ENCODE results near the gene RASL11A.
A peak's percentile ranks its signal among the peaks of the same experiment; 100 is the strongest.

RASL11A gene

DNA sequence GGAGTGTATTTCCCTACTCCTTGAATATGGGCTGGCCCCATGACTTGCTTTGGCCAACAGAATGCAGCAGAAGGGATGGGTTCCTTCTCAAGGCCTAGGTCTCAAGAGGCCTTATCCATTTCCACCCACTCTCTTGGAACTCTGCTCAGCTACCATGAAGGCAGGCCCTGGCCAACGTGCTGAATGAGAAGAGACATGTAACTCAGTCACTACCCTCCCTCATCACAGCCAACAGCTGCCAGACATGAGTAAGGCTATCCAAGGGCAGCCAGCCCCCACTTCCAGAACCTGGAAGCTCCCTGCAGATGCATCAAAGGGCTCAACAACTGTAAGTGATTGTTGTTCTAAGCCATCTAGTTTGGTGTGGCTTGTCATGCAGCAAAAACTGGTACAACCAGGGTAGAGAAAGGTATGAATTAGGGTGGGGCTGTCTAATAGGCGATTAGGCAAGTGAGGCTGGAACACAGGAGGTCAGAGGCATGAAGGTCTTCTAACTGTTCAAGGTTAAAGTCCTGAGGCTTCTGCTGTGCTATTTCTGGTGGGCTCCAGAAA, 1.4 kb upstream of the RASL11A start:
- no peak for DNase-seq

DNA sequence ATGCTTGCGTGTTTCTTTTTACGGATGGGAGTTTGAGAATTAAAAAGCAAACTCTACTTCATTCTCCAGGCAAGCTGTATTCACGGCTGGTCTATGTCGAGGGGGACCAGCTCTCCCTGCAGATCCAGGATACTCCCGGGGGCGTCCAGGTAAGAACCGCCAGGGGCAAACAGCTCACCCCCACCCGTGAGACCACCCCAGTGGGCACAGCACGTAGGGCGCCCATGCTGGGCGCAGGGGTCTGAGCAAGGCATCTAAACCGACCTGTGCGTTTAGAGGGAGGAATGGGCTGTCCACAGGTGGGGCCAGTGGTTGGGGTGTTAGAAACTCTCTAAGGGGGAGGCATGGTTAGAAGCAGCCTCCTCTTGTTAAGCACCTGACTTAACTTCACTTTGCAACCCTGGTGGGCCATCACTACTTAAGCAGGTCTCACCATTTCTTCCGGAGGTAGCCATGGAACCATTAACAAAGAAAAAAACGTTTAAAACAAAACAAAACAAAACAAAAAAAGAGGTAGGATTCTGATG, 1.0 kb downstream of the RASL11A start:
- no peak for DNase-seq

DNA sequence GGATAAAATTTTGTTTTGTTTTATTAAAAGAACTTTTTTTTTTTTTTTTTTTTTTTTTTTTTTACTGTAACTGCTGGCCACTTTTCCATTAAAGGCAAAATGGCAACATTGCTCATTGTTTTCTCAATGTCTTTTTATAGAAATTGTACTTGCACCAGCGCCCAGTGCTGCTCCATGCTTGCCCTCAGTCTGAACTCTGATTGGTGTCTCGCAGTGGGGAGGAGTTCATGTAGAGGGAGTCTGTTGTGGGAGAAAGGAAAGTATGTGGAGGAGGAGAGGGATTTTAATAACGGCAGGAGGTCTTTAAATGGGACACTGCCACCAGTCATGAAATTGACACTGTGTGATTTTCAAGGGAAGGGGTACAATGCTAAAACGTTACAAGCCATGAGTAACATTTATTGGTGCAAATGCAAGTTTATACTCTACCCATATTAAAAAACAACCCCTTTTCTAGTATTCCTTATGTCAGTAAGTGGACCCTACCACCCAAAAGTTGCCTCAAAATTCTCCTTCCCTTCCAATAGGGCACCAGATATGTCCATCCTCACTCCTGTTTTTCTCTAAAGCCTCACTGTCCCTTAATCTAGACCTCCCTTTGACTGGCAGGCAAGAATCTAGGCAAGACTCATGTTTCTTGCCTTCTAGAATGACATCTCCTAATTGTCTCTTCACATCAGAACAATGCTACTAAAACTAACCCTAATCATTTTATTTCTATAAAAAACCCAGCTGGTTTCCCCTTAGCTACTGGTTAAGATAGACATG, 3.2 kb downstream of the RASL11A start:
- no peak for DNase-seq

DNA sequence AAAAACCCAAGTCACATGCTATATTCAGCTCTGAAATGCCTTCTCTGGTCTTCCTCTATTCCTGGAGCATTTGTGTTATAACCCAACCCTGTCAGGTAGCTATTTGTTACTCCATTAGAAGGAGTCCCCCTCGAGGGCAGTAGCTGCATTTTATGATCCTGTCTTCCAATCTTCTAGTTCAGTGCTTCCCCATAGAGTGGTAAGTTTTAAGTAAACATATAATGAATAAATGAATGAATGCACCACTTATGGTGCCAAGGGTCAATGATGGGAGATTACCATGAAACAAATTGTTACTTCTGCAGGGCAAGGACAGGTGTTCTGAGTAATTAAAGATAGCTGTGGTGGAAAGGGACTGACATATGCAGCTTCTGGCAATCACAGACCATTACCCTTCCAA, 4.0 kb downstream of the RASL11A start:
- DNase-seq, result no peak

DNA sequence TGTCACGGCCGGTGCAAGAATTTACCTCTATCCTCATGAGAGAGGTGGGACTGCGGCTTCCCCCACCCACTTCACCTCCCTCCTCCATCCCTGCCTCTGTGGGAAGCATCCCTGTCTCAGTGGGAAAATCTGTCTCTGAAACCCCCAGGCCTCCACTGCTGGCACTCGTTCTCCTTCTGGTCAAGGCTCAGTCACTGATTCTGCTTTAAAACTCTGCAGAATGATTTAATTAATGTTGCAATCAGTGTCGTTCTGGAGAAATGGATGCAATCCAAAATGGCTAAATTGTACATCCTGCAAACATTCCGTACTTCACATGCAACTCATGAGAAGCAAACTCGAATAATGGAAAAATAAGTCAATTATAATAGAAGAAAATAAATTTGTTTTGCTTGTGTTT, 5.6 kb downstream of the RASL11A start:
- no peak for DNase-seq

DNA sequence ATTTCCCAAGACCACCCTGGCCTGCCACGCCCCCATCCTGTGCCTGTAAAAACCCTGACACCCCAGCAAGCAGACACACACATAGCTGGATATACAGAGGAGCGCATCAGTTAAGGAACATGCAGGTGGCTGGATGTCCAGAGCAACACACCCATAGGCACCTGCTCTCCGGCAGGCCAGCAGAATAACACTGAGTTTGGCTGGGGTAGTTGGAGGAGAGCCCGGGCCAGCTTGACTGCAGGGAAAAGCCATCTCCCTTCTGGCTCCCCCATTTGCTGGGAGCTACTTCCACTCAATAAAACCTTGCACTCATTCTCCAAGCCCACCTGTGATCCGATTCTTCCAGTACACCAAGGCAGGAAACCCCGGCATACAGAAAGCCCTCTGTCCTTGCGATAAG, 8.9 kb downstream of the RASL11A start:
- DNase-seq, result no peak

DNA sequence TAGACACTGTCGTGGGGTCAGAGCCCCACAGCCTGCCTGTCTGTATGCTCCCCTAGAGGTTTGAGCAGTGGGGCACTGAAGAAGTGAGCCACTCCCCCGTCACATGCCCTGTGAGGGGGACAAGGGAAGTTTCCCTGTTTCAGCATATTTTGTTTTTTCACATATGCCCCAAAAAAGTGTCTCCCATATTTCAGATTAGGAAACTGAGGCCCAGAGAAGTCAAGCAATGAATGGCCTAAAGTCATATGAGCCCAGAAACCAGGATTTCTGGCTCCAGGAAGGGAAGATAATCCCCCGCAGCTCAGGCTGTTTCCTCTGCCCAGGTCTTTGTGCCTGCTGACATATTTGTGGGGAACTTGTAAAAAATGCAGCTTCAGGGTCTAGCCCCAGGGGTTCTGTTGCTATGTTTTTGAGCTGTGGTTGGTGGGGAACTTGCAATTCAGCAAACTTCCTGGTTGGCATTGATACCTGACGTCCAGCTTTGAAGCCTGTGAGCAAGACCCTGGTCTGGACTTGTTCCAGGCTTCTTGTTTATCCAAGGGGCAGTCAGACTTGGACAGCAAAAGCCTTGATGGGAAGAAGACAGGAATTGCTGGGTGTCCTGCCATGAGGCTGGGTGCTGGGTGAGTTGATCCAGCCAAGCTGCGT, 9.5 kb downstream of the RASL11A start:
- no peak for DNase-seq

DNA sequence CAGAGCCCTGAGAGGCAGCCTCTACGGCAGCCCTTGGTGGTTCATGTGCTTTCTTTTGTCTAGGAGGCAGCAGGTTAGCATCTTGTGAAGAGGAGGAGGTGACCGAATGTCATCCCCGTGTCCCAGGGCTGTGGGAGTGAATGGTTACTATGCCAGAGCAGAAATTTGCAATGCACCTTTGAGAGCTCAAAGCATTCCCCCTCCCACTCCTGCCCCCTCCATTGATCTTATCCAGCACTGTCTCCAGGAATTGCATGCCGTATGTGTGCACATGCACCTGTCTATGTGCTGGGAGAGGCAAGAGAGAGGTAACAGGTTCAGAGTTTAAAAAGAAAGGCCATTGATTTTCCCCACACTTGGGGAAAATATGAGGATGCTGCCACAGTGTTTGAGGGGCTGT, 10.2 kb downstream of the RASL11A start:
- DNase-seq, result no peak

DNA sequence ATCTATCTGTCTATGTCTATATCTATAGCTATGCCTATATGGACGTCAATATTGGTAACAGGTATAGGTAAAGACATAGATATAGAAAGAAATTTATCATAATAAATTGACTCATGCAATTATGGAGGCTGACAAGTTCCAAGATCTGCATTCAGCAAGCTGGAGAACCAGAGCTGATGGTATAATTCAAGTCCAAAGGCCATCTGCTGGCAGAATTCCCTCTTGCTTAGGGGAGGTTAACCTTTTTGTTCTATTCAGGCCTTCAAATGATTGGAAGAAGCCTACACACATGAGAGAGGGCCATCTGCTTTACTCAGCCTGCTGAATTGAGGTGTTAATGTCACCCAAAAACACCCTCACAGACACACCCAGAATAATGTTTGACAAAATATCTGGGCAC, 10.8 kb downstream of the RASL11A start:
- DNase-seq, result peak; percentile 24

DNA sequence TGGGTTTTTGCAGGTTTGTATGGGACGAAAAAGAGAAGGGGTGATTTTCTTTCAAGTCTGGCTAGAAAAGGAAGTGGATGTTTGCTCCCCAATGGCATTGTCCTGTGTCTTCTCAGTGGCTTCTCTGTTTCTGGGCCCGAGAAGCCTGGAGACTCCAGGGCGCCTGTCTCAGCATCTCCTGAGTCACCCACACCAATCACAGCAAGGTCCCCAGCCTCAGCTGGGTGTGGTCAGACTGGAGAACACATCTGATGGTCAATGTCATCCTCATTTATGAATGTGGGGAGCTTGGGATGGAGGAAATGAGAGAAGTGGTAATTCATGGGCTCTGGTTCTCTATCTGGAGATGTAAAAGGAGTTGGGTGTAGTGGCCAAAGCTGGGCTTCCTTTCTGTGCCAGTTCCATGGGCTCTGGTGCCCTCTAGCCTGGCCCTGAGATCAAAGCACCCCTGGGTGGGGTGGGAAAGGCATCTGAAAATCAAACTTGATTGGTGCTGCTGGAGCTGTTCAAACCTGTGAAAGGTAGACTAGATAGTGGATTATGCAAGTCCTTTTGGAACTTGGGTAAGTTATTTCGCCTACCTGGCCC, 13.4 kb downstream of the RASL11A start:
- peak; percentile 18 for DNase-seq

DNA sequence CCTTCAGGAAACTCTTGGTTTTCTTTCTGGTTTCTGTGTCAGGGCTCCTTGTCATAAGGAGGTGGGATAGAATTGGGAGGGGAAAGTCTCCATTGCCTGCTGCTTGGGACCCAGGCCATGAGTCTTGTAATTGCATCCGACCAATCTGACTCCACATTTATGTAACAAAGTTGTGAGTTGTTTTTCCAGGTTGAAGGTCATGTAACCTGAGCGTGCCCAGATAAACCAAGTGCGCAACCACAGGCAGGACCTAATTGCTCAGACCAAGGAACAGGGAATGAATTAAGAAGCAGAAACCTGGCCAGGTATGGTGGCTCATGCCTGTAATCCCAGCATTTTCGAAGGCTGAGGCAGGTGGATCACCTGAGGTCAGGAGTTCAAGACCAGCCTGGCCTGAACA, 17.8 kb downstream of the RASL11A start:
- DNase-seq, result no peak

DNA sequence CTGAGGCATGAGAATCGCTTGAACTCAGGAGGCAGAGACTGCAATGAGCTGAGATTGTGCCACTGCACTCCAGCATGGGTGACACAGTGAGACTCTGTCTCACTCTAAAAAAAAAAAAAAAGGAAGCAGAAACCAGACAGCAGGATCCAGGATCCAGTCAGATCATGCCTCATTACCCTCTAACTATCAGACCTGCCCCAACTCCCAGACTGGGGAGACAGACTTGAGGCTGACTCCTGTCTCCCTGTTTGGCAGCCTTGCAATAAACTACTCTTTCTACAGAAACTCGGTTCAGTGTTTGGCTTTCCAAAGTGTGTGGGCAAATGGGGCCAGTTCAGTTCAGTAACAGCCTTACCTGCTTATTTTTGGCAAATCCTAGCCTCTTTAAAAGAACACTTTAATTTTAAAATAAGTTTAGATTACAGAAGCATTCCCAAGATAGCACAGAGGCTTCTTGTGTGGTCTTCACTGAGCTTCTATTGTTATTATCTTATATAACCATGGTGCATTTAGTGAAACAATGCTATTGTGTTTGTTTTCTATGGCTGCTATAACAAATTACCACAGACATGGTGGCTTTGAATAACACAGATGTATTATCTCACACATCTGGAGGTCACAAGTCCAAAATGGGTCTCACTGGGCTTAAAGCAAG, 18.5 kb downstream of the RASL11A start:
- no peak for DNase-seq

DNA sequence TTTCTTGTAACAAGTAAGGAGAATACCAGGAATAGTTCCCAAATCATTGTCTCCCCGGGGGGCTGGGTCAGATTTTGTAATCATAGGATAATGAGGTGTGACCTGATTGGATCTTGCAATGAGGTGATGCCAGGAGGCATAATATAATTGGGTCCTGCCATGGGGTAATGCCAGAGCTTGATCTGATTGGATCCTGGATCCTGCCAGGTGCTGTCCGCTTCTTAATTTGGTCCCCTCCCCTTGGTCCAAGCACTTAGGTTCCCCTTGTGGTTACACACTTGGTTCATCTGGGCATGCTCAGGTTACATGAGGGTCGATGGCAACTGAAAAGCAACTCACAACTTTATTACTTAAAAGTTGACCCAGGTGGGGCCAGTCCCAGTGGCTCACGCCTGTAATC, 20.1 kb downstream of the RASL11A start:
- no peak for DNase-seq

DNA sequence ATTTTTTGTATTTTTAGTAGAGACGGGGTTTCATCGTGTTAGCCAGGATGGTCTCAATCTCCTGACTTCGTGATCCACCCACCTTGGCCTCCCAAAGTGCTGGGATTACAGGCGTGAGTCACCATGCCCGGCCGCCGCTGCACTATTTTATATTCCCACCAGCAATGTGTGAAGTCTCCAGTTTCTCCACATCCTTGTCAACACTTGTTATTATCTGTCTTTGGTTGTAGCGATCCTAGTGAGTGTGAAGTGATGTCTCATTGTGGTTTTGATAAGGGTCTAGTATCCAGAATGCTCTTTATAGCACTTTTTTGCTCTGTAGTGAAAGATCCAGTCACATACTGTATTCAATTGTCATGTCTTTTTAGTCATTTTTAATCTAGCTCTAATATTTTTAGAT, 21.3 kb downstream of the RASL11A start:
- DNase-seq, result peak; percentile 32

DNA sequence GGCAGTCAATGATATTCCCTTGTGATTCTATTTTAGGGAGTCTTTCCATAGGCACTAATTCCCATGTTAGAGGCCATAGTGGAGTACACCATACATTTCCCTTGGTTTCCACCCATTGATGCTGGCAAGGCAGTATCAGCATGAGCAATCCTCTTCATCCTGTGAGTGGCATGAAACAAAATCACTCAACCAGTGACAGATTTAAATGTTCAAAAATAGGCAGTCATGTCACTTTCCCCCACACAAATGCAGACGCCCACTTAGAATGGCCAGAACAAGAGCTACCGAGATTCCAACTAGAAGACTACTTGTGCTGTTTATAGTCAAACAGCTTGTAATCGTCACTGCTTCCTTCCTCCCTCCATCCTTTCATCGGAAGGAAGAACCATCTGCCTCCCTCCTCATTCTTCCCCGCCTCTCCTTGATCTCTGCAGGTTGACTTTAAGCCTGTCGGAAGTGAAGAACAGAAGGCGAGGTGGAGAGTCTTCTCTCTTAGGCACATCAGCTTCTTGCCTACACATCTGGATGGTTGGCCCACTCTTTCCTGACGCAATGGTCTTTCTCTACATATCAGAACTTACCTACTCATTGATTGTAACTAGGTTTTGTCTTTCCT, 22.6 kb downstream of the RASL11A start:
- no peak for DNase-seq

DNA sequence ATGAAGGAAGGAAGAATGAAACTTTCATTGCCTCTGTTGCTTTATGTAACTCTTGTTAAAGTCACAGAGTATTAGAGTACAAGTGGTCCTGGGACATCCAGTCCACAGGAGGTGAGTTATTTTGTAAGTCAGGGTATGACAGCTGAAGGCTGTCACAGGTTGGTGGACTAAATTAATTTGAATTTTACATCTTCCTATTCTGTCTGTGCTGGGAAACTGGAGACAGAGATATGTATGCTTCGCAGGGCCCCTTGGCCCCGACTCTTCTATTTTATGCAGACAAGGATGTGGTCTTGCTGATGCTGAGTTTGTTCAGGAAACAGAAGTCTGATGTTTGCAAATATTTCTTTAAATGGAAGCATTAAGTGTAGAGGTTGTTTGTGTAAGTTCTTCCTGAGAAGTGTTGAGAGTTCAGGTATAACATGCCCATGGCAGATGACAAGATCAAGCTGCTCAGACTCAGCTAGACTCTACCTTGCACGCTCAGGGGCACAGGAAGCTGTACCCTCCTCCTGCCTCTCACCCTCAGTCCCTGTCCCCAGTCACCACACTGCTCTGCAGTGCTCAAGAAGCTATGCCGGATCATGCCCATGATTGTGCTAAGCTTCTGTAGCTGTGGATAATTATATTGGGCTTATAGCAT, 23.4 kb downstream of the RASL11A start:
- no peak for DNase-seq

DNA sequence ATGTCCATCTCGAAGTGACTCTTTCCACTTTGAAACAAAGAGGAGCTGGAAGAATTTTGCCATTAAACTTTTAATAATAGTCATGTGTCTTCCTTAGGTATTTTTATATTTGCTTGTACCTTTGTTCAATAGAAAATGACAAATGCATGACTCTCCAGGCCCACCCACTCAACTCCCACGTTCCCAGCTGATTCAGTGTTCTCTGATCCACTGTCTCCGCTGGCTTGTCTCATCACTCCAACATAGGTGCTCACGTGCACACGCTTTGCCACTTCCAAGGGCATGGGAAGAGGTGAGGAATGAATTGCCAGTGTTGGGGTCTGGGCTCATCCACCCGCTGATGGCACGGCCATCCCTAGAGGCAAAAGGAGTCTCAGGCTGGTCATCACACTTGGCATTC, 24.5 kb downstream of the RASL11A start:
- DNase-seq, result no peak

DNA sequence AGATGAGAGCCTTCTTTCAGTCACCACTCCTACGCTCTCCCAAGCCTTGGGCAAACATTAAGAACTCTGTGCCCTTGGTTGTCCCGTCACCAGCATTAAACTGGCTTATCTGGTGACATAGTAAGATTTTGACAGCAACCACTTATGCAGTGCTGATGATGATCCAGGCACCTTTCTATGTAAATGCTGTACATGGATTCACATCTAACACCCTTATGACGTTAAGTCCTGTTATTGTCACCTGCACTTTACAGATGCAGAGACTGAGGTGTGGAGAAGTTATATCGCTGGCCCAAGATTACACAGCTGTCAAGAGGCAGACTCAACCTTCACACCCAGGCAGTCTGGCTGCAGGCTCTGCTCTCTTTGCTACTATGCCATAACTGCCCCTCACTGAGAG, 25.0 kb downstream of the RASL11A start:
- DNase-seq, result no peak

DNA sequence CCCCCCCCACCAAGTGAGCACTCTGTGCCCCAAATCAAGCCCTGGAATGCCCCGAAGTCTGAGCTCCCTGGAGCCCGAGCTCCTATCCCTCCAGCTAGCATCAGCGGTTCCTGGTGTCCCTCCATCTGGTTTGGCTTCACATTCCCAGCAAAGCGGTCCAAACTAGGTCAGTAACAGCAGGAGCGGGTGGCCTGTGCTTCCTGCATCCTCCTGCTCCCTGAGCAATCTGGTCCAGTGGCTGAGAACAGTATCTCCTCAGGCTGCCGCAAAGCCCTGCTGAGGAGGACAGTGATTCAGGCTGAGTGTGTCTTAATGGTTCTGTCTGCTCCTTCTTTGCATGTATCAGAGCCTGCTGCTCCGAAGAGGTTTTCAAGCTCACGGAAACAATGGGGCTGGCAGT, 25.9 kb downstream of the RASL11A start:
- no peak for DNase-seq

DNA sequence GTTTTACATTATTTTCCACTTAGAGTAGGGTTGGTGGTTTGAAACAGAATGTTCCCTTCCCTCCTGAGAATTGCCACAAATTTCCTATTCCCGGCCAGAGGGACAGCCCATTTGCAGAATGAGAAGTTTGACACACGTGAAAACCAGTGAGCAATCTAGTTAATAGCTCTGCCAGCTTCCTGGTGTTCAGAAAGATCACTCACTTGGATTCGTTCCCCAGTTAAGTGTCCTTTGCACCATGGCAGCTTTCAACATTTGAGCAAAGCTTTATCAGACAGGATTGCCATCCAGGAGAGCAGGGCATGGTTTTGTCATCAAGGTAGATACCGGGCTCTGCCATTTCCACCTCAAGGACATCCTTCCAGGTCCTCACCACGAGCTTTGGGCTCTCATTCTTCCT, 28.2 kb downstream of the RASL11A start:
- DNase-seq, result no peak

DNA sequence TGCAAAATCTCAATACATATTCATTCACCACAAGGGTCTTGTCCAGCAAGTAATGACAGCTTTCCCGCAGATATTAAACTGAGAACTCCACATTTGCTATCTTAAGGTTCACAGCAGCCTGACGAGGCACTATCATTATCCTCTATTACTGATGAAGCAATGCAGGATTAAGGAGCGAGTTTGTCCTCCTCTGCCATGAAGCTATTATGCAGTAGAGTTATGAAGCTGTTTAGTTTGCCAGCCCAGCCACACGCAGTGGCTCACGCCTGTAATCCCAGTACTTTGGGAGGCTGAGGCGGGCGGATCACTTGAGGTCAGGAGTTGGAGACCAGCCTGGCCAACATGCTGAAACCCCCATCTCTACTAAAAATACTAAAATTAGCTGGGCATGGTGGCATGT, 29.8 kb downstream of the RASL11A start:
- DNase-seq, result peak; percentile 9

DNA sequence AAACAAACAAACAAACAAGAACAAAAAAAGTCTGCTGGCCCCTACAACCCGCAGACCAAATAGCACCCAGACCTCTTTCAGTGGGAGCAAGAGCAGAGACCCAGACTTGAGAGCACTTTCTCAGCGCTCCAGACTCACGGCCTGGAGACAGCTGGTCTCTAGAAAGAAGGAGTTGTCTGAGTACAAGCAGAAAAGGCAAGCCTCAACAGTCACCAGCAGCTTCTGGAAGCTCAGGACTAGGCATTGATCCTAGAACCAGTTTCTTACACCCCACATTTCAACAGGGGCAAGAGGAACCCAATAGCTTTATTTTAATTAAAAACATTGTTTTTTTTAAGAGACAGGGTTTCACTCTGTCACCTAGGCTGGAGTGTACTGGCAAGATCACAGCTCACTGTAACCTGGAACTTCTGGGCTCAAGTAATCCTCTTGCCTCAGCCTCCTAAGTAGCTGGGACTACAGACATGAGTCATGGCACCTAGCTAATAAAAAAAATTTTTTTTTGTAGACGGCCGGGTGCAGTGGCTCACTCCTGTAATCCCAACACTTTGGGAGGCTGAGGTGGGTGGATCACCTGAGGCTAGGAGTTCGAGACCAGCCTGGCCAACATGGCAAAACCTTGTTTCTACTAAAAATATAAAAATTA, 30.4 kb downstream of the RASL11A start:
- no peak for DNase-seq
